ENCODE measurements around the gene SULT4A1. TPM values are rescaled to one million over a fixed set of nuclear protein-coding genes. Genes with fewer than 3 reads are reported as not detected.

SULT4A1 gene
- total RNA-seq, 1 experiment from 2014 or later: 12.6 TPM

DNA sequence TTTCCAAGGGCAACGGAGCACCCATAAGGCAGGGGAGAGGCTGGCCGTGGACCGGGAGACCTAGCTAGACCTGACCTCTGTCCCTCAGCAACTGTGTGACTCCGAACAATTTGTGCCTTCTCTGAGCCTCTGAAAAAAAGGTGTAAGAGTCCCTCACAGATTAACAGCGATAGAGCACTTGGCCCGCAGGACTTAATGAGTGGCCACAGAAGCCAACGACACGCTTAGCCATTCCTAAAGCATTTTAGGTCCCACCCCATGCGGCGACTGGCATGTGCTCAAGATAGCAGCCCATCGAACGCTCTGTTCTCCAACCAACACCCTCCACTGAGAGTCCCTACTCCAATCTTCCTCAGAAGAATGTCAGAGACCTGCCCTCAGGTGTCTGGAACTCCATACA is 1.5 kb downstream of the SULT4A1 start:
- ATAC-seq (no peak), DNase-seq (ENCODE audit: low spot score) (no peak)
- ChIA-PET CTCF (interaction anchor here (1.0 to 5.2 kb wide), 6 partner anchors 11 to 24 kb away, joined by 3 to 23 read pairs (median 4); no protein-coding TSS in a partner anchor), POLR2A (no interaction called here)
- Mint-ChIP-seq H3K36me3 (peaks cover 22% of the 10 kb centered on the region), H3K27ac (peak overlapping the region; percentile 27; the same call in 1 of the 2 replicates), H3K9me3 (peaks cover 16% of the 10 kb centered on the region), H3K27me3 (ENCODE audit: low read depth) (peaks cover 20% of the 10 kb centered on the region), H3K4me3 (peak overlapping the region; percentile 70), H3K4me1 (peaks cover 32% of the 10 kb centered on the region)
- no peak for TF ChIP-seq ZNF317 (CRISPR knock-in tag; IDR thresholded peaks at IDR 0.05; ENCODE audit: borderline replicate concordance, low read depth)
- TF ChIP-seq, protein P1, sequence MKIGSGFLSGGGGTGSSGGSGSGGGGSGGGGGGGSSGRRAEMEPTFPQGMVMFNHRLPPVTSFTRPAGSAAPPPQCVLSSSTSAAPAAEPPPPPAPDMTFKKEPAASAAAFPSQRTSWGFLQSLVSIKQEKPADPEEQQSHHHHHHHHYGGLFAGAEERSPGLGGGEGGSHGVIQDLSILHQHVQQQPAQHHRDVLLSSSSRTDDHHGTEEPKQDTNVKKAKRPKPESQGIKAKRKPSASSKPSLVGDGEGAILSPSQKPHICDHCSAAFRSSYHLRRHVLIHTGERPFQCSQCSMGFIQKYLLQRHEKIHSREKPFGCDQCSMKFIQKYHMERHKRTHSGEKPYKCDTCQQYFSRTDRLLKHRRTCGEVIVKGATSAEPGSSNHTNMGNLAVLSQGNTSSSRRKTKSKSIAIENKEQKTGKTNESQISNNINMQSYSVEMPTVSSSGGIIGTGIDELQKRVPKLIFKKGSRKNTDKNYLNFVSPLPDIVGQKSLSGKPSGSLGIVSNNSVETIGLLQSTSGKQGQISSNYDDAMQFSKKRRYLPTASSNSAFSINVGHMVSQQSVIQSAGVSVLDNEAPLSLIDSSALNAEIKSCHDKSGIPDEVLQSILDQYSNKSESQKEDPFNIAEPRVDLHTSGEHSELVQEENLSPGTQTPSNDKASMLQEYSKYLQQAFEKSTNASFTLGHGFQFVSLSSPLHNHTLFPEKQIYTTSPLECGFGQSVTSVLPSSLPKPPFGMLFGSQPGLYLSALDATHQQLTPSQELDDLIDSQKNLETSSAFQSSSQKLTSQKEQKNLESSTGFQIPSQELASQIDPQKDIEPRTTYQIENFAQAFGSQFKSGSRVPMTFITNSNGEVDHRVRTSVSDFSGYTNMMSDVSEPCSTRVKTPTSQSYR (CRISPR knock-in tag; IDR thresholded peaks at IDR 0.05): no peak
- no peak for TF ChIP-seq TEAD4 (CRISPR knock-in tag; IDR thresholded peaks at IDR 0.05)
- TF ChIP-seq, protein P2, sequence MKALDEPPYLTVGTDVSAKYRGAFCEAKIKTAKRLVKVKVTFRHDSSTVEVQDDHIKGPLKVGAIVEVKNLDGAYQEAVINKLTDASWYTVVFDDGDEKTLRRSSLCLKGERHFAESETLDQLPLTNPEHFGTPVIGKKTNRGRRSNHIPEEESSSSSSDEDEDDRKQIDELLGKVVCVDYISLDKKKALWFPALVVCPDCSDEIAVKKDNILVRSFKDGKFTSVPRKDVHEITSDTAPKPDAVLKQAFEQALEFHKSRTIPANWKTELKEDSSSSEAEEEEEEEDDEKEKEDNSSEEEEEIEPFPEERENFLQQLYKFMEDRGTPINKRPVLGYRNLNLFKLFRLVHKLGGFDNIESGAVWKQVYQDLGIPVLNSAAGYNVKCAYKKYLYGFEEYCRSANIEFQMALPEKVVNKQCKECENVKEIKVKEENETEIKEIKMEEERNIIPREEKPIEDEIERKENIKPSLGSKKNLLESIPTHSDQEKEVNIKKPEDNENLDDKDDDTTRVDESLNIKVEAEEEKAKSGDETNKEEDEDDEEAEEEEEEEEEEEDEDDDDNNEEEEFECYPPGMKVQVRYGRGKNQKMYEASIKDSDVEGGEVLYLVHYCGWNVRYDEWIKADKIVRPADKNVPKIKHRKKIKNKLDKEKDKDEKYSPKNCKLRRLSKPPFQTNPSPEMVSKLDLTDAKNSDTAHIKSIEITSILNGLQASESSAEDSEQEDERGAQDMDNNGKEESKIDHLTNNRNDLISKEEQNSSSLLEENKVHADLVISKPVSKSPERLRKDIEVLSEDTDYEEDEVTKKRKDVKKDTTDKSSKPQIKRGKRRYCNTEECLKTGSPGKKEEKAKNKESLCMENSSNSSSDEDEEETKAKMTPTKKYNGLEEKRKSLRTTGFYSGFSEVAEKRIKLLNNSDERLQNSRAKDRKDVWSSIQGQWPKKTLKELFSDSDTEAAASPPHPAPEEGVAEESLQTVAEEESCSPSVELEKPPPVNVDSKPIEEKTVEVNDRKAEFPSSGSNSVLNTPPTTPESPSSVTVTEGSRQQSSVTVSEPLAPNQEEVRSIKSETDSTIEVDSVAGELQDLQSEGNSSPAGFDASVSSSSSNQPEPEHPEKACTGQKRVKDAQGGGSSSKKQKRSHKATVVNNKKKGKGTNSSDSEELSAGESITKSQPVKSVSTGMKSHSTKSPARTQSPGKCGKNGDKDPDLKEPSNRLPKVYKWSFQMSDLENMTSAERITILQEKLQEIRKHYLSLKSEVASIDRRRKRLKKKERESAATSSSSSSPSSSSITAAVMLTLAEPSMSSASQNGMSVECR (CRISPR knock-in tag; IDR thresholded peaks at IDR 0.05; ENCODE audit: borderline replicate concordance): no peak
- TF ChIP-seq NFE2L1 (CRISPR knock-in tag; IDR thresholded peaks at IDR 0.05): no peak
- TF ChIP-seq, protein P3, sequence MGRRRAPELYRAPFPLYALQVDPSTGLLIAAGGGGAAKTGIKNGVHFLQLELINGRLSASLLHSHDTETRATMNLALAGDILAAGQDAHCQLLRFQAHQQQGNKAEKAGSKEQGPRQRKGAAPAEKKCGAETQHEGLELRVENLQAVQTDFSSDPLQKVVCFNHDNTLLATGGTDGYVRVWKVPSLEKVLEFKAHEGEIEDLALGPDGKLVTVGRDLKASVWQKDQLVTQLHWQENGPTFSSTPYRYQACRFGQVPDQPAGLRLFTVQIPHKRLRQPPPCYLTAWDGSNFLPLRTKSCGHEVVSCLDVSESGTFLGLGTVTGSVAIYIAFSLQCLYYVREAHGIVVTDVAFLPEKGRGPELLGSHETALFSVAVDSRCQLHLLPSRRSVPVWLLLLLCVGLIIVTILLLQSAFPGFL (CRISPR knock-in tag; IDR thresholded peaks at IDR 0.05; ENCODE audit: borderline replicate concordance): no peak
- no peak for TF ChIP-seq GABPB1 (CRISPR knock-in tag; IDR thresholded peaks at IDR 0.05)
- TF ChIP-seq, protein P4, sequence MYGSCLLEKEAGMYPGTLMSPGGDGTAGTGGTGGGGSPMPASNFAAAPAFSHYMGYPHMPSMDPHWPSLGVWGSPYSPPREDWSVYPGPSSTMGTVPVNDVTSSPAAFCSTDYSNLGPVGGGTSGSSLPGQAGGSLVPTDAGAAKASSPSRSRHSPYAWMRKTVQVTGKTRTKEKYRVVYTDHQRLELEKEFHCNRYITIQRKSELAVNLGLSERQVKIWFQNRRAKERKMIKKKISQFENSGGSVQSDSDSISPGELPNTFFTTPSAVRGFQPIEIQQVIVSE (CRISPR knock-in tag; IDR thresholded peaks at IDR 0.05; ENCODE audit: borderline replicate concordance): no peak
- TF ChIP-seq, protein P5, sequence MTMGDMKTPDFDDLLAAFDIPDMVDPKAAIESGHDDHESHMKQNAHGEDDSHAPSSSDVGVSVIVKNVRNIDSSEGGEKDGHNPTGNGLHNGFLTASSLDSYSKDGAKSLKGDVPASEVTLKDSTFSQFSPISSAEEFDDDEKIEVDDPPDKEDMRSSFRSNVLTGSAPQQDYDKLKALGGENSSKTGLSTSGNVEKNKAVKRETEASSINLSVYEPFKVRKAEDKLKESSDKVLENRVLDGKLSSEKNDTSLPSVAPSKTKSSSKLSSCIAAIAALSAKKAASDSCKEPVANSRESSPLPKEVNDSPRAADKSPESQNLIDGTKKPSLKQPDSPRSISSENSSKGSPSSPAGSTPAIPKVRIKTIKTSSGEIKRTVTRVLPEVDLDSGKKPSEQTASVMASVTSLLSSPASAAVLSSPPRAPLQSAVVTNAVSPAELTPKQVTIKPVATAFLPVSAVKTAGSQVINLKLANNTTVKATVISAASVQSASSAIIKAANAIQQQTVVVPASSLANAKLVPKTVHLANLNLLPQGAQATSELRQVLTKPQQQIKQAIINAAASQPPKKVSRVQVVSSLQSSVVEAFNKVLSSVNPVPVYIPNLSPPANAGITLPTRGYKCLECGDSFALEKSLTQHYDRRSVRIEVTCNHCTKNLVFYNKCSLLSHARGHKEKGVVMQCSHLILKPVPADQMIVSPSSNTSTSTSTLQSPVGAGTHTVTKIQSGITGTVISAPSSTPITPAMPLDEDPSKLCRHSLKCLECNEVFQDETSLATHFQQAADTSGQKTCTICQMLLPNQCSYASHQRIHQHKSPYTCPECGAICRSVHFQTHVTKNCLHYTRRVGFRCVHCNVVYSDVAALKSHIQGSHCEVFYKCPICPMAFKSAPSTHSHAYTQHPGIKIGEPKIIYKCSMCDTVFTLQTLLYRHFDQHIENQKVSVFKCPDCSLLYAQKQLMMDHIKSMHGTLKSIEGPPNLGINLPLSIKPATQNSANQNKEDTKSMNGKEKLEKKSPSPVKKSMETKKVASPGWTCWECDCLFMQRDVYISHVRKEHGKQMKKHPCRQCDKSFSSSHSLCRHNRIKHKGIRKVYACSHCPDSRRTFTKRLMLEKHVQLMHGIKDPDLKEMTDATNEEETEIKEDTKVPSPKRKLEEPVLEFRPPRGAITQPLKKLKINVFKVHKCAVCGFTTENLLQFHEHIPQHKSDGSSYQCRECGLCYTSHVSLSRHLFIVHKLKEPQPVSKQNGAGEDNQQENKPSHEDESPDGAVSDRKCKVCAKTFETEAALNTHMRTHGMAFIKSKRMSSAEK (CRISPR knock-in tag; IDR thresholded peaks at IDR 0.05; ENCODE audit: borderline replicate concordance): no peak
- TF ChIP-seq FOXP1 (CRISPR knock-in tag; IDR thresholded peaks at IDR 0.05; ENCODE audit: borderline replicate concordance): no peak
- TF ChIP-seq, protein P6, sequence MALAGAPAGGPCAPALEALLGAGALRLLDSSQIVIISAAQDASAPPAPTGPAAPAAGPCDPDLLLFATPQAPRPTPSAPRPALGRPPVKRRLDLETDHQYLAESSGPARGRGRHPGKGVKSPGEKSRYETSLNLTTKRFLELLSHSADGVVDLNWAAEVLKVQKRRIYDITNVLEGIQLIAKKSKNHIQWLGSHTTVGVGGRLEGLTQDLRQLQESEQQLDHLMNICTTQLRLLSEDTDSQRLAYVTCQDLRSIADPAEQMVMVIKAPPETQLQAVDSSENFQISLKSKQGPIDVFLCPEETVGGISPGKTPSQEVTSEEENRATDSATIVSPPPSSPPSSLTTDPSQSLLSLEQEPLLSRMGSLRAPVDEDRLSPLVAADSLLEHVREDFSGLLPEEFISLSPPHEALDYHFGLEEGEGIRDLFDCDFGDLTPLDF (CRISPR knock-in tag; IDR thresholded peaks at IDR 0.05): no peak

Data from WTC11 (cell line).